NT2/D1 (cell line): ENCODE measurements around the gene KLK15.
"Not testable (repeated sequence)": the region's sequence is repeated elsewhere in the genome, so short reads cannot be mapped to it uniquely, and the experiment has no call there.

Source experiments
- SUZ12 ChIP-seq: IDR thresholded peaks from 2 replicates; pipeline ENCODE4 v1.6.1; 2011; ENCODE audit not compliant: insufficient read length, insufficient read depth; ENCODE audit errors: extremely low read depth
- YY1 ChIP-seq: IDR thresholded peaks from 2 replicates; pipeline ENCODE4 v1.6.1; 2011; ENCODE audit not compliant: insufficient read length, insufficient read depth
- ZNF274 ChIP-seq: IDR thresholded peaks from 2 replicates; pipeline ENCODE4 v1.6.1; 2011; ENCODE audit warnings: mild to moderate bottlenecking, low read depth, low read length

- TF ChIP-seq ZNF274, YY1, SUZ12: not testable (repeated sequence)
Measured at GRCh38 chr19:50783848-50784152, 49.6 kb downstream of the KLK15 start.
